ENCODE results near the gene CTTNBP2NL. TPM values are rescaled to one million over a fixed set of nuclear protein-coding genes. Genes with fewer than 3 reads are reported as not detected.

CTTNBP2NL gene
- total and polyA plus RNA-seq, 10 of the 15 experiments (the other 5 are each of a cell fraction or from before 2014, with no cell fraction given) = 2.1 to 11.3 (median 5.6) TPM

DNA sequence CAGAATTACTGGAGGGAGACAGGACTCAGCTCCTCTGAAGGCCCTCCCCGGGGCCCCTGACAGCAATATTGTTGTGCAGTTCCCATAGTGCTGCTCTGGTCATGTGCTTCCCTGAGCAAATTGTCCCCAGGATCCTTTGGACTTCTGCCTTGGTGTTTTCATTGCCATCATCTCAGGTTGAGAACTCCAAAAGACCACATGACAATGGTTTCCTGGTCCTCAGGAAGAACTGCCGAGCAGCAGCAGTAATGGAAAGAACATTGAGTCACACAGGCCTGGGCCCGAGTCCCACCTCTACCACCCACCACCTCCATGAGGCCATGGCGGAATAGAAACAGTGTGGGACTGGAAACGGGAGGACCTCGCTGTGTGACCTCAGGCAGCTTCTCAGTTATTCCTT is 6.3 kb upstream of the CTTNBP2NL start:
- DNase-seq (ENCODE audit: low read depth, low spot score) = no peak
- no peak for FAIRE-seq
- ChIA-PET POLR2A (interaction anchor here (0.8 kb wide), 1 partner anchor 318 kb away, joined by 3 read pairs; the partner anchor contains the start of gene RHOC), CTCF (interaction anchor here (0.7 to 14.4 kb wide), 9 partner anchors 16 to 353 kb away, joined by 3 to 330 read pairs (median 24); partner anchors contain the start of genes CAPZA1, PPM1J, RHOC and ST7L), RAD21 (ENCODE audit: unreplicated experiment) (interaction anchor here (2.6 to 4.5 kb wide), 3 partner anchors 77 to 415 kb away, joined by 8 to 49 read pairs (median 38); no protein-coding TSS in a partner anchor), SMC1A (ENCODE audit: uncharacterized antibody, unreplicated experiment) (interaction anchor here (0.5 to 6.9 kb wide), 9 partner anchors 18 to 326 kb away, joined by 3 to 80 read pairs (median 3); partner anchors contain the start of gene PPM1J)
- H4K20me1 ChIP-seq (ENCODE audit: control insufficient read depth, insufficient read depth) = no peaks in the 10 kb centered on the region
- H3K4me2 ChIP-seq (ENCODE audit: control insufficient read depth, insufficient read depth) = no peak overlapping the region
- H3K9me3 ChIP-seq (replicated peaks; ENCODE audit: control insufficient read depth, insufficient read depth, low read length) = no peaks in the 10 kb centered on the region
- no peak overlapping the region for H3K9ac ChIP-seq (ENCODE audit: control insufficient read depth, insufficient read depth, low read length)
- in situ Hi-C loops (cut with MboI) = loop anchor here (5.0 kb wide), 2 partner anchors 318 to 418 kb away; partner anchors contain the start of gene RHOC
- no peaks in the 10 kb centered on the region for H3K79me2 ChIP-seq (ENCODE audit: control insufficient read depth, insufficient read depth, low read length)
- ATAC-seq = no peak
- H3K27ac ChIP-seq (ENCODE audit: control insufficient read depth, insufficient read depth) = no peak overlapping the region
- BruUV-seq (replicated peaks) = no TSS peak
- H2AFZ ChIP-seq (ENCODE audit: control insufficient read depth, low read depth, low read length) = no peak overlapping the region
- H3K27me3 ChIP-seq (replicated peaks in 1 of 2; ENCODE audit: control insufficient read depth in 2 of 2, insufficient read depth in 2 of 2, low read length in 1 of 2) = no peaks in the 10 kb centered on the region
- intact Hi-C loops (cut with micrococcal nuclease; ENCODE audit: unreplicated experiment) = loop anchor here (2.0 kb wide), 2 partner anchors 325 to 415 kb away; partner anchors contain the start of gene PPM1J
- no peak overlapping the region for H3K4me3 ChIP-seq
- no peaks in the 10 kb centered on the region for H3K36me3 ChIP-seq (ENCODE audit: control insufficient read depth in 2 of 2, insufficient read depth in 2 of 2, low read length in 1 of 2)
- WGBS (ENCODE audit: insufficient coverage, insufficient replicate concordance, low lambda C conversion rate, missing lambda C conversion rate) = 59% methylated on average over 6 of the region's 6 CpGs
- H3K4me1 ChIP-seq (ENCODE audit: control insufficient read depth, insufficient read depth, low read length) = peaks cover 11% of the 10 kb centered on the region
- TF ChIP-seq NFYB (IDR thresholded peaks at IDR 0.05; ENCODE audit: insufficient read depth, low read depth, low read length) = no peak
- TF ChIP-seq, protein P1, sequence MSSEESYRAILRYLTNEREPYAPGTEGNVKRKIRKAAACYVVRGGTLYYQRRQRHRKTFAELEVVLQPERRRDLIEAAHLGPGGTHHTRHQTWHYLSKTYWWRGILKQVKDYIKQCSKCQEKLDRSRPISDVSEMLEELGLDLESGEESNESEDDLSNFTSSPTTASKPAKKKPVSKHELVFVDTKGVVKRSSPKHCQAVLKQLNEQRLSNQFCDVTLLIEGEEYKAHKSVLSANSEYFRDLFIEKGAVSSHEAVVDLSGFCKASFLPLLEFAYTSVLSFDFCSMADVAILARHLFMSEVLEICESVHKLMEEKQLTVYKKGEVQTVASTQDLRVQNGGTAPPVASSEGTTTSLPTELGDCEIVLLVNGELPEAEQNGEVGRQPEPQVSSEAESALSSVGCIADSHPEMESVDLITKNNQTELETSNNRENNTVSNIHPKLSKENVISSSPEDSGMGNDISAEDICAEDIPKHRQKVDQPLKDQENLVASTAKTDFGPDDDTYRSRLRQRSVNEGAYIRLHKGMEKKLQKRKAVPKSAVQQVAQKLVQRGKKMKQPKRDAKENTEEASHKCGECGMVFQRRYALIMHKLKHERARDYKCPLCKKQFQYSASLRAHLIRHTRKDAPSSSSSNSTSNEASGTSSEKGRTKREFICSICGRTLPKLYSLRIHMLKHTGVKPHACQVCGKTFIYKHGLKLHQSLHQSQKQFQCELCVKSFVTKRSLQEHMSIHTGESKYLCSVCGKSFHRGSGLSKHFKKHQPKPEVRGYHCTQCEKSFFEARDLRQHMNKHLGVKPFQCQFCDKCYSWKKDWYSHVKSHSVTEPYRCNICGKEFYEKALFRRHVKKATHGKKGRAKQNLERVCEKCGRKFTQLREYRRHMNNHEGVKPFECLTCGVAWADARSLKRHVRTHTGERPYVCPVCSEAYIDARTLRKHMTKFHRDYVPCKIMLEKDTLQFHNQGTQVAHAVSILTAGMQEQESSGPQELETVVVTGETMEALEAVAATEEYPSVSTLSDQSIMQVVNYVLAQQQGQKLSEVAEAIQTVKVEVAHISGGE (CRISPR knock-in tag; IDR thresholded peaks at IDR 0.05) = no peak
- TF ChIP-seq, protein P2, sequence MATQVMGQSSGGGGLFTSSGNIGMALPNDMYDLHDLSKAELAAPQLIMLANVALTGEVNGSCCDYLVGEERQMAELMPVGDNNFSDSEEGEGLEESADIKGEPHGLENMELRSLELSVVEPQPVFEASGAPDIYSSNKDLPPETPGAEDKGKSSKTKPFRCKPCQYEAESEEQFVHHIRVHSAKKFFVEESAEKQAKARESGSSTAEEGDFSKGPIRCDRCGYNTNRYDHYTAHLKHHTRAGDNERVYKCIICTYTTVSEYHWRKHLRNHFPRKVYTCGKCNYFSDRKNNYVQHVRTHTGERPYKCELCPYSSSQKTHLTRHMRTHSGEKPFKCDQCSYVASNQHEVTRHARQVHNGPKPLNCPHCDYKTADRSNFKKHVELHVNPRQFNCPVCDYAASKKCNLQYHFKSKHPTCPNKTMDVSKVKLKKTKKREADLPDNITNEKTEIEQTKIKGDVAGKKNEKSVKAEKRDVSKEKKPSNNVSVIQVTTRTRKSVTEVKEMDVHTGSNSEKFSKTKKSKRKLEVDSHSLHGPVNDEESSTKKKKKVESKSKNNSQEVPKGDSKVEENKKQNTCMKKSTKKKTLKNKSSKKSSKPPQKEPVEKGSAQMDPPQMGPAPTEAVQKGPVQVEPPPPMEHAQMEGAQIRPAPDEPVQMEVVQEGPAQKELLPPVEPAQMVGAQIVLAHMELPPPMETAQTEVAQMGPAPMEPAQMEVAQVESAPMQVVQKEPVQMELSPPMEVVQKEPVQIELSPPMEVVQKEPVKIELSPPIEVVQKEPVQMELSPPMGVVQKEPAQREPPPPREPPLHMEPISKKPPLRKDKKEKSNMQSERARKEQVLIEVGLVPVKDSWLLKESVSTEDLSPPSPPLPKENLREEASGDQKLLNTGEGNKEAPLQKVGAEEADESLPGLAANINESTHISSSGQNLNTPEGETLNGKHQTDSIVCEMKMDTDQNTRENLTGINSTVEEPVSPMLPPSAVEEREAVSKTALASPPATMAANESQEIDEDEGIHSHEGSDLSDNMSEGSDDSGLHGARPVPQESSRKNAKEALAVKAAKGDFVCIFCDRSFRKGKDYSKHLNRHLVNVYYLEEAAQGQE (IDR thresholded peaks at IDR 0.05; ENCODE audit: low read depth, low read length) = no peak
- TF ChIP-seq, protein P3, sequence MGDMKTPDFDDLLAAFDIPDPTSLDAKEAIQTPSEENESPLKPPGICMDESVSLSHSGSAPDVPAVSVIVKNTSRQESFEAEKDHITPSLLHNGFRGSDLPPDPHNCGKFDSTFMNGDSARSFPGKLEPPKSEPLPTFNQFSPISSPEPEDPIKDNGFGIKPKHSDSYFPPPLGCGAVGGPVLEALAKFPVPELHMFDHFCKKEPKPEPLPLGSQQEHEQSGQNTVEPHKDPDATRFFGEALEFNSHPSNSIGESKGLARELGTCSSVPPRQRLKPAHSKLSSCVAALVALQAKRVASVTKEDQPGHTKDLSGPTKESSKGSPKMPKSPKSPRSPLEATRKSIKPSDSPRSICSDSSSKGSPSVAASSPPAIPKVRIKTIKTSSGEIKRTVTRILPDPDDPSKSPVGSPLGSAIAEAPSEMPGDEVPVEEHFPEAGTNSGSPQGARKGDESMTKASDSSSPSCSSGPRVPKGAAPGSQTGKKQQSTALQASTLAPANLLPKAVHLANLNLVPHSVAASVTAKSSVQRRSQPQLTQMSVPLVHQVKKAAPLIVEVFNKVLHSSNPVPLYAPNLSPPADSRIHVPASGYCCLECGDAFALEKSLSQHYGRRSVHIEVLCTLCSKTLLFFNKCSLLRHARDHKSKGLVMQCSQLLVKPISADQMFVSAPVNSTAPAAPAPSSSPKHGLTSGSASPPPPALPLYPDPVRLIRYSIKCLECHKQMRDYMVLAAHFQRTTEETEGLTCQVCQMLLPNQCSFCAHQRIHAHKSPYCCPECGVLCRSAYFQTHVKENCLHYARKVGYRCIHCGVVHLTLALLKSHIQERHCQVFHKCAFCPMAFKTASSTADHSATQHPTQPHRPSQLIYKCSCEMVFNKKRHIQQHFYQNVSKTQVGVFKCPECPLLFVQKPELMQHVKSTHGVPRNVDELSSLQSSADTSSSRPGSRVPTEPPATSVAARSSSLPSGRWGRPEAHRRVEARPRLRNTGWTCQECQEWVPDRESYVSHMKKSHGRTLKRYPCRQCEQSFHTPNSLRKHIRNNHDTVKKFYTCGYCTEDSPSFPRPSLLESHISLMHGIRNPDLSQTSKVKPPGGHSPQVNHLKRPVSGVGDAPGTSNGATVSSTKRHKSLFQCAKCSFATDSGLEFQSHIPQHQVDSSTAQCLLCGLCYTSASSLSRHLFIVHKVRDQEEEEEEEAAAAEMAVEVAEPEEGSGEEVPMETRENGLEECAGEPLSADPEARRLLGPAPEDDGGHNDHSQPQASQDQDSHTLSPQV (IDR thresholded peaks at IDR 0.05) = no peak
- TF ChIP-seq, protein P4, sequence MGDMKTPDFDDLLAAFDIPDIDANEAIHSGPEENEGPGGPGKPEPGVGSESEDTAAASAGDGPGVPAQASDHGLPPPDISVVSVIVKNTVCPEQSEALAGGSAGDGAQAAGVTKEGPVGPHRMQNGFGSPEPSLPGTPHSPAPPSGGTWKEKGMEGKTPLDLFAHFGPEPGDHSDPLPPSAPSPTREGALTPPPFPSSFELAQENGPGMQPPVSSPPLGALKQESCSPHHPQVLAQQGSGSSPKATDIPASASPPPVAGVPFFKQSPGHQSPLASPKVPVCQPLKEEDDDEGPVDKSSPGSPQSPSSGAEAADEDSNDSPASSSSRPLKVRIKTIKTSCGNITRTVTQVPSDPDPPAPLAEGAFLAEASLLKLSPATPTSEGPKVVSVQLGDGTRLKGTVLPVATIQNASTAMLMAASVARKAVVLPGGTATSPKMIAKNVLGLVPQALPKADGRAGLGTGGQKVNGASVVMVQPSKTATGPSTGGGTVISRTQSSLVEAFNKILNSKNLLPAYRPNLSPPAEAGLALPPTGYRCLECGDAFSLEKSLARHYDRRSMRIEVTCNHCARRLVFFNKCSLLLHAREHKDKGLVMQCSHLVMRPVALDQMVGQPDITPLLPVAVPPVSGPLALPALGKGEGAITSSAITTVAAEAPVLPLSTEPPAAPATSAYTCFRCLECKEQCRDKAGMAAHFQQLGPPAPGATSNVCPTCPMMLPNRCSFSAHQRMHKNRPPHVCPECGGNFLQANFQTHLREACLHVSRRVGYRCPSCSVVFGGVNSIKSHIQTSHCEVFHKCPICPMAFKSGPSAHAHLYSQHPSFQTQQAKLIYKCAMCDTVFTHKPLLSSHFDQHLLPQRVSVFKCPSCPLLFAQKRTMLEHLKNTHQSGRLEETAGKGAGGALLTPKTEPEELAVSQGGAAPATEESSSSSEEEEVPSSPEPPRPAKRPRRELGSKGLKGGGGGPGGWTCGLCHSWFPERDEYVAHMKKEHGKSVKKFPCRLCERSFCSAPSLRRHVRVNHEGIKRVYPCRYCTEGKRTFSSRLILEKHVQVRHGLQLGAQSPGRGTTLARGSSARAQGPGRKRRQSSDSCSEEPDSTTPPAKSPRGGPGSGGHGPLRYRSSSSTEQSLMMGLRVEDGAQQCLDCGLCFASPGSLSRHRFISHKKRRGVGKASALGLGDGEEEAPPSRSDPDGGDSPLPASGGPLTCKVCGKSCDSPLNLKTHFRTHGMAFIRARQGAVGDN (IDR thresholded peaks at IDR 0.05) = no peak
- no peak for TF ChIP-seq TCF12 (IDR thresholded peaks at IDR 0.05; ENCODE audit: low read depth, low read length)
- no peak for TF ChIP-seq SMAD5 (IDR thresholded peaks at IDR 0.05; ENCODE audit: low read depth)
